ENCODE measurements around the gene TBRG4. TPM values are rescaled to one million over a fixed set of nuclear protein-coding genes. Genes with fewer than 3 reads are reported as not detected.

TBRG4 gene
- total and polyA plus RNA-seq, 2 donors from 2014 or later, result 45.7 to 67.8 TPM

- Histone ChIP-seq H3K9me3 (ENCODE audit: control insufficient read depth in 2 of 3, insufficient read depth in 1 of 3, low read length in 3 of 3) (no peaks in the 10 kb centered on the region), H3K4me1 (ENCODE audit: control insufficient read depth in 2 of 3, insufficient read depth in 2 of 3, low read depth in 1 of 3, low read length in 3 of 3) (no peaks in the 10 kb centered on the region), H3K36me3 (ENCODE audit: control insufficient read depth in 2 of 3, insufficient read depth in 3 of 3, low read length in 3 of 3) (no peaks in the 10 kb centered on the region), H3K9ac (ENCODE audit: low read length in 3 of 3) (no peak overlapping the region), H3K27me3 (ENCODE audit: control insufficient read depth, insufficient read depth, low read length) (no peaks in the 10 kb centered on the region), H3K27ac (ENCODE audit: low read depth in 2 of 2, low read length in 2 of 2) (no peak overlapping the region), H3K4me3 (ENCODE audit: low read length in 3 of 3) (no peak overlapping the region)
- TF ChIP-seq, protein P1, sequence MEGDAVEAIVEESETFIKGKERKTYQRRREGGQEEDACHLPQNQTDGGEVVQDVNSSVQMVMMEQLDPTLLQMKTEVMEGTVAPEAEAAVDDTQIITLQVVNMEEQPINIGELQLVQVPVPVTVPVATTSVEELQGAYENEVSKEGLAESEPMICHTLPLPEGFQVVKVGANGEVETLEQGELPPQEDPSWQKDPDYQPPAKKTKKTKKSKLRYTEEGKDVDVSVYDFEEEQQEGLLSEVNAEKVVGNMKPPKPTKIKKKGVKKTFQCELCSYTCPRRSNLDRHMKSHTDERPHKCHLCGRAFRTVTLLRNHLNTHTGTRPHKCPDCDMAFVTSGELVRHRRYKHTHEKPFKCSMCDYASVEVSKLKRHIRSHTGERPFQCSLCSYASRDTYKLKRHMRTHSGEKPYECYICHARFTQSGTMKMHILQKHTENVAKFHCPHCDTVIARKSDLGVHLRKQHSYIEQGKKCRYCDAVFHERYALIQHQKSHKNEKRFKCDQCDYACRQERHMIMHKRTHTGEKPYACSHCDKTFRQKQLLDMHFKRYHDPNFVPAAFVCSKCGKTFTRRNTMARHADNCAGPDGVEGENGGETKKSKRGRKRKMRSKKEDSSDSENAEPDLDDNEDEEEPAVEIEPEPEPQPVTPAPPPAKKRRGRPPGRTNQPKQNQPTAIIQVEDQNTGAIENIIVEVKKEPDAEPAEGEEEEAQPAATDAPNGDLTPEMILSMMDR (IDR thresholded peaks at IDR 0.05; ENCODE audit: borderline replicate concordance, extremely low read depth, insufficient read depth), result no peak
- no peak for FAIRE-seq
- no peak for DNase-seq
- intact Hi-C loops (cut with DNase I), result no loop called here
Observed at GRCh38 chr7:45143616-45144015, 32.1 kb upstream of the TBRG4 start.

- no peaks in the 10 kb centered on the region for H3K4me1 ChIP-seq (ENCODE audit: control insufficient read depth in 2 of 3, insufficient read depth in 2 of 3, low read depth in 1 of 3, low read length in 3 of 3)
- no peak for FAIRE-seq
- H3K4me3 ChIP-seq (ENCODE audit: low read length in 3 of 3), result no peak overlapping the region
- no peaks in the 10 kb centered on the region for H3K36me3 ChIP-seq (ENCODE audit: control insufficient read depth in 2 of 3, insufficient read depth in 3 of 3, low read length in 3 of 3)
- TF ChIP-seq, protein P1 (IDR thresholded peaks at IDR 0.05; ENCODE audit: borderline replicate concordance, extremely low read depth, insufficient read depth), result no peak
- DNase-seq, result no peak
- H3K27me3 ChIP-seq (ENCODE audit: control insufficient read depth, insufficient read depth, low read length), result no peaks in the 10 kb centered on the region
- intact Hi-C loops (cut with DNase I), result no loop called here
- no peaks in the 10 kb centered on the region for H3K9me3 ChIP-seq (ENCODE audit: control insufficient read depth in 2 of 3, insufficient read depth in 1 of 3, low read length in 3 of 3)
- no peak overlapping the region for H3K9ac ChIP-seq (ENCODE audit: low read length in 3 of 3)
- H3K27ac ChIP-seq (ENCODE audit: low read depth in 2 of 2, low read length in 2 of 2), result no peak overlapping the region
Observed at GRCh38 chr7:45140827-45141226, 29.3 kb upstream of the TBRG4 start.

- TF ChIP-seq, protein P1 (IDR thresholded peaks at IDR 0.05; ENCODE audit: borderline replicate concordance, extremely low read depth, insufficient read depth), result no peak
- H3K9ac ChIP-seq (ENCODE audit: low read length in 3 of 3), result no peak overlapping the region
- H3K9me3 ChIP-seq (ENCODE audit: control insufficient read depth in 2 of 3, insufficient read depth in 1 of 3, low read length in 3 of 3), result no peaks in the 10 kb centered on the region
- DNase-seq (no peak), FAIRE-seq (no peak)
- no peaks in the 10 kb centered on the region for H3K4me1 ChIP-seq (ENCODE audit: control insufficient read depth in 2 of 3, insufficient read depth in 2 of 3, low read depth in 1 of 3, low read length in 3 of 3)
- H3K4me3 ChIP-seq (ENCODE audit: low read length in 3 of 3), result no peak overlapping the region
- no peaks in the 10 kb centered on the region for H3K27me3 ChIP-seq (ENCODE audit: control insufficient read depth, insufficient read depth, low read length)
- intact Hi-C loops (cut with DNase I), result loop anchor here (10.0 kb wide), 2 partner anchors 284 to 554 kb away; partner anchors contain the start of gene TMED4
- H3K27ac ChIP-seq (ENCODE audit: low read depth in 2 of 2, low read length in 2 of 2), result no peak overlapping the region
- H3K36me3 ChIP-seq (ENCODE audit: control insufficient read depth in 2 of 3, insufficient read depth in 3 of 3, low read length in 3 of 3), result no peaks in the 10 kb centered on the region
Observed at GRCh38 chr7:45138433-45139267, 27.2 kb upstream of the TBRG4 start.
